NCI-H187 treated with DMSO at 0.1 percent for 48 hours (cell line): ENCODE measurements around the gene USP11.

Experiments used
- DNase-seq: peaks from one replicate; lab custom pipeline; 2025; lab: John Stamatoyannopoulos, UW

USP11 gene

GRCh38 chrX:47224896-47225290, 7.9 kb upstream of the USP11 start:
- no peak for DNase-seq

- no peak for DNase-seq
Observed at GRCh38 chrX:47226071-47226470, 6.7 kb upstream of the USP11 start.

GRCh38 chrX:47226531-47227333, 6.1 kb upstream of the USP11 start:
- no peak for DNase-seq

GRCh38 chrX:47227334-47227583, 5.5 kb upstream of the USP11 start:
- DNase-seq, result no peak

GRCh38 chrX:47228550-47229270, 4.1 kb upstream of the USP11 start:
- no peak for DNase-seq

GRCh38 chrX:47229427-47229826, 3.4 kb upstream of the USP11 start:
- no peak for DNase-seq

GRCh38 chrX:47230136-47230868, 2.5 kb upstream of the USP11 start:
- no peak for DNase-seq

GRCh38 chrX:47231167-47231566, 1.6 kb upstream of the USP11 start:
- DNase-seq, result no peak

GRCh38 chrX:47232197-47232802, 509 bp upstream of the USP11 start:
- DNase-seq, result no peak

GRCh38 chrX:47233333-47234113, 714 bp downstream of the USP11 start:
- peak; percentile 57 for DNase-seq

- no peak for DNase-seq
Observed at GRCh38 chrX:47234583-47234982, 1.8 kb downstream of the USP11 start.

- no peak for DNase-seq
Observed at GRCh38 chrX:47235691-47236103, 2.9 kb downstream of the USP11 start.

GRCh38 chrX:47239199-47239598, 6.4 kb downstream of the USP11 start:
- no peak for DNase-seq

GRCh38 chrX:47239898-47240545, 7.2 kb downstream of the USP11 start:
- DNase-seq, result no peak

GRCh38 chrX:47240619-47241018, 7.8 kb downstream of the USP11 start:
- DNase-seq, result no peak

GRCh38 chrX:47241201-47242011, 8.6 kb downstream of the USP11 start:
- no peak for DNase-seq

- no peak for DNase-seq
Observed at GRCh38 chrX:47242321-47242720, 9.5 kb downstream of the USP11 start.

GRCh38 chrX:47243351-47243750, 10.5 kb downstream of the USP11 start:
- no peak for DNase-seq

GRCh38 chrX:47244676-47245075, 11.9 kb downstream of the USP11 start:
- no peak for DNase-seq

- no peak for DNase-seq
Observed at GRCh38 chrX:47245156-47245555, 12.3 kb downstream of the USP11 start.
